ENCODE results near the gene ADH7.

ADH7 gene

DNA sequence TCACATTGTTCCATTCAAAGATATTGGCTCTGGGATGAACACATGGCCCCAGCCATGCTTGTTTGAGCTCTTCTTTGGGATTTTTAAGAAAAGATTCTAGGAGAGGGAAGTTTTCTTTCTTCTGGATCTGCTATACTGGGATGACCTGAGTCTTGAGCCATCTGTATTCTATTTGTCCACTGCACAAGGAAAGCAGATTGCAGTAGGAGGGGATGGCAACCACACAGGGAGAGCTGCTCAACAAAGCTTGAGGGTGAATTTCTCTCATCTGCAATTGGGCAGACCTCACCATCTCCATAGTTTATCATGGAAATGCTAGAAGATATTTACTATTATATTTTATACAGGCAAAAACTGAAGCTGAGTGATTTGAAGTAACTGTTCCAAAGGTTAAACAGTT is 34.3 kb downstream of the ADH7 start:
- Histone ChIP-seq H3K4me1 (ENCODE audit: control insufficient read depth in 1 of 2, insufficient read depth in 2 of 2, low read length in 2 of 2) (peaks cover 0 to 4% of the 10 kb centered on the region in 2 donors), H3K27me3 (ENCODE audit: low read depth, low read length) (no peaks in the 10 kb centered on the region), H3K27ac (ENCODE audit: low read length) (no peak overlapping the region), H3K9me3 (ENCODE audit: control insufficient read depth in 1 of 2, low read length in 2 of 2) (peaks cover 0 to 4% of the 10 kb centered on the region in 2 donors), H3K36me3 (ENCODE audit: control insufficient read depth in 1 of 2, insufficient read depth in 2 of 2, low read length in 2 of 2) (no peaks in the 10 kb centered on the region), H3K4me3 (ENCODE audit: low read depth in 1 of 2, low read length in 2 of 2) (no peak overlapping the region)

DNA sequence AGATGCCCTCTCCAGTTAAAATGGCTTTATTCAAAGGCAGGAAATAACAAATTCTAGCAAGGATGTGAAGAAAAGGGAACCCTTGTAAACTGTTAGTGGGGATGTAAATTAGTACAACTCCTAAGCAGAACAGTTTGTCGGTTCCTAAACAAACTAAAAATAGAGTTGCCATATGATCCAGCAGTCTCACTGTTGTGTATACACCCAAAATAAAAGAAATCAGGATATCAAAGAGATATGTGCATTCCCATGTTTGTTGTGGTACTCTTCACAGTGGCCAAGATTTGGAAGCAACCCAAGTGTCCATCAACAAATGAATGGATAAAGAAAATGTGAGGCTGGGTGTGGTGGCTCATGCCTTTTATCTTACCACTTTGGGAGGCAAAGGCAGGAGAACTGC is 36.1 kb downstream of the ADH7 start:
- no peaks in the 10 kb centered on the region for H3K36me3 ChIP-seq (ENCODE audit: control insufficient read depth in 1 of 2, insufficient read depth in 2 of 2, low read length in 2 of 2)
- peaks cover 0 to 4% of the 10 kb centered on the region in 2 donors for H3K9me3 ChIP-seq (ENCODE audit: control insufficient read depth in 1 of 2, low read length in 2 of 2)
- H3K27ac ChIP-seq (ENCODE audit: low read length) = no peak overlapping the region
- H3K4me1 ChIP-seq (ENCODE audit: control insufficient read depth in 1 of 2, insufficient read depth in 2 of 2, low read length in 2 of 2) = peaks cover 0 to 5% of the 10 kb centered on the region in 2 donors
- no peaks in the 10 kb centered on the region for H3K27me3 ChIP-seq (ENCODE audit: low read depth, low read length)
- H3K4me3 ChIP-seq (ENCODE audit: low read depth in 1 of 2, low read length in 2 of 2) = no peak overlapping the region

DNA sequence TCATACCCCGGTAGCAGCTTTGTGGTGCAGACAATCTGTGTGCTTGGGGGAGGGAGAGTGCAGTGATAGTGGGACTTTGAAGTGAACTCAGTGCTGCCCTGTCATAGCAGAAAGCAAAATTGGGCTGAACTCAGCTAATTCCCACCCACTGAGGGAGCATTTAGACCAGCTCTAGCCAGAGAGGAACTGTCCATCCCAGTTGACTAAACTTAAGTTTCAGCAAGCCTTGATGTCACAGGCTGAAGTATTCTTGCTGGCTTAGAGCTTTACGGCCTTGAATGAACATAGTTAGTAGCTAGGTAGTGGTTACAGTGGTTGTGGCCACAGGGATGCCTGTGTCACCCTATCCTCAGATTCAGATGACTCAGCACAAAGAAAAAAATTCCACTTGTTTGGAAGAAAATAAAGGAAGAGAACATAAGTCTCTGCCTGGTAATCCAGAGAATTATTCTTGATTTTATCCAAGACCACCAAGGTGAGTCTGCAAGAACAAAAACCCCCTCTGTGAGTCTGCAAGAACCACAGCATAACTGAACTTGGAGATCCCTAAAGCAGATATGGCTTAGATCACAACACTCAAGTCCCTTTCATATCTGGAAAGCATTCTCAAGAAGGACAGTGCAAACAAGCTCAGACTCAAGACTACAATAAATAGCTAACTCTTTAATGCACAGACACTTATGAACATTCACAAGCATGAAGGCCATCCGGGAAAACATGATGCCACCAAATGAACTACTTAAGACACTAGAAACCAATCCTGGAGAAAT is 39.4 kb downstream of the ADH7 start:
- H3K27me3 ChIP-seq (ENCODE audit: low read depth, low read length) = no peaks in the 10 kb centered on the region
- peak overlapping the region; percentile 46 for H3K27ac ChIP-seq (ENCODE audit: low read length)
- no peak overlapping the region for H3K4me3 ChIP-seq (ENCODE audit: low read depth in 1 of 2, low read length in 2 of 2)
- peaks cover 0 to 5% of the 10 kb centered on the region in 2 donors for H3K4me1 ChIP-seq (ENCODE audit: control insufficient read depth in 1 of 2, insufficient read depth in 2 of 2, low read length in 2 of 2)
- peaks cover 0 to 4% of the 10 kb centered on the region in 2 donors for H3K9me3 ChIP-seq (ENCODE audit: control insufficient read depth in 1 of 2, low read length in 2 of 2)
- no peaks in the 10 kb centered on the region for H3K36me3 ChIP-seq (ENCODE audit: control insufficient read depth in 1 of 2, insufficient read depth in 2 of 2, low read length in 2 of 2)

DNA sequence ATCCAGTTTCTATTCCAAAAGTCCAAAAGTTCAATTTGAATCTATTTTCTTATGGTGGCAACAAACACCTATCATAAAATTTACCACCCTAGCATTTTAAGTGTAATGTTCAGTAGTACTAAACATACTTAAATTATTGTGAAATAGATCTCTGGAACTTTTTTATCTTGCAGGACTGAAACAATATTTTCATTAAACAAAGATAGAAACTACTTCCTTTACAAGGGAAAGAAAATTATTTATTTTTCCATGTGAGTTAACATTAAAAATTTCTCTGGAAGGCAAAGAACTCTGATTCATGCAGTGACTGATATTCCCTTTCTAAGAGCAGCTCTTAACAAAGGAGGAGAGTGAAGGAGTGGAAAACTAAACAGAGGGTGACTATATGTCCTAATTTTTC is 40.2 kb downstream of the ADH7 start:
- Histone ChIP-seq H3K4me3 (ENCODE audit: low read depth in 1 of 2, low read length in 2 of 2) (no peak overlapping the region), H3K27ac (ENCODE audit: low read length) (no peak overlapping the region), H3K36me3 (ENCODE audit: control insufficient read depth in 1 of 2, insufficient read depth in 2 of 2, low read length in 2 of 2) (no peaks in the 10 kb centered on the region), H3K27me3 (ENCODE audit: low read depth, low read length) (no peaks in the 10 kb centered on the region), H3K4me1 (ENCODE audit: control insufficient read depth in 1 of 2, insufficient read depth in 2 of 2, low read length in 2 of 2) (peaks cover 0 to 5% of the 10 kb centered on the region in 2 donors), H3K9me3 (ENCODE audit: control insufficient read depth in 1 of 2, low read length in 2 of 2) (peaks cover 0 to 4% of the 10 kb centered on the region in 2 donors)

DNA sequence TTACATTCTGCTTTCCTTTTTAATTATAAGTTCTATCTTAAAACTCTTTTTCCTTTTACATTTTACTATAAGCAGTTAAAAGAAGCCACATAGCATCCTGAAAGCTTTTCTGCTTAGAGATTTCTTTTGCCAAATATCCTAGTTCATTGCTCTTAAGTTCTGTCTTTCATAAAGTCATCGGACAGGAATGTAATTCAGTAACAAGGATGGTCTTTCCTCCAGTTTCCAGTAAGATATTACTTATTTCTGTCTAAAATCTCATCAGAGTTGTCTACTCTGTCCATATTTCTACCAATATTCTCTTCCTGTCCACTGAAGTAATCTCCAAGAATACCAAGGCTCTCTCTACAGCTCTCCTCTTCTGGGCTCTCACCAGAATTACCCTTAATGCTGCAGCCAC is 45.1 kb downstream of the ADH7 start:
- H3K4me3 ChIP-seq (ENCODE audit: low read depth in 1 of 2, low read length in 2 of 2) = no peak overlapping the region
- no peaks in the 10 kb centered on the region for H3K27me3 ChIP-seq (ENCODE audit: low read depth, low read length)
- no peaks in the 10 kb centered on the region for H3K36me3 ChIP-seq (ENCODE audit: control insufficient read depth in 1 of 2, insufficient read depth in 2 of 2, low read length in 2 of 2)
- H3K27ac ChIP-seq (ENCODE audit: low read length) = no peak overlapping the region
- H3K4me1 ChIP-seq (ENCODE audit: control insufficient read depth in 1 of 2, insufficient read depth in 2 of 2, low read length in 2 of 2) = no peaks in the 10 kb centered on the region
- H3K9me3 ChIP-seq (ENCODE audit: control insufficient read depth in 1 of 2, low read length in 2 of 2) = peaks cover 0 to 4% of the 10 kb centered on the region in 2 donors

DNA sequence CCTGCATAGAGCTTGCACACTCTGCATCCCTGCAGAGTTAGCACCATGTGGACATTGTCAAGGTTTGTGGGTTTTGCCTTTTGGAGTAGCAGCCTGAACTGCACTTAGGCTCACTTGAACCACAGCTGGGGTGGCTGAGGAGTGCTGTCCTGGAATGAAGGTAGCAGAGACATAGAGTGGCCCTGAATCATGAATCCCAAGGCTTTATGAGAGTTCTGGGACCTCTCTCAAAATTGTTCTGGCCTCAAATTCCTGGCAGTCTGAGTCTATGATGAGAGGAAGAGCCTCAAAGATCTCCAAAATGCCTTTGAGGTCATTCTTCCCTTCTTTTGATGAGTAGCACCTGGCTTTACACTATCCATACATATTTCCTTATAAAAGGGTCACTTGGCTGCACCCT is 45.5 kb downstream of the ADH7 start:
- H3K27ac ChIP-seq (ENCODE audit: low read length) = no peak overlapping the region

DNA sequence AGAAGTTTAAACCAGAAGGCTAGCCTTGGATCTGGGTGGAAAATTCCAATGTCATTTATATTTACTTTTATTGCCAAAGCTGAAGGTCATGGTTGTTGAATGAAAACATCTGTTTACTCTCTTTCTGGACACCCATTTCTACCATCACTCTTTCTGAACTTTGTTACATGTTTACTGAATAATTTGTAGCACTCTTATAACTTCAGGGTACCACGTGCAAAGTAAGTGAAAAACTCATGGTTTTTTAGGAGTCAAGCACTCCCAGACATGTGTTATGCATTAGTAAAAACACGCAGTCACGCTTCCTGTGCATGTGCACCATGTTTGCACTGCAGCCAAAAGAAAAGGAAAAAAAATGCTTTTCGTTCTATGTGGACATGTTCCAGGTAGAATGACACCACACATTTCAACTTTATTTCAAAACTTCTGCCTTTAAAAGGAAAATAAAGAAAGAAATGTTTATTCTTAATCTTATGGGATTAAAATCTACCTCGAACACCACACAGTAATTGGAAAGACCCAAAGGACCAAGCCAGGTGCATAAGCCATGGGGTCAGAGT is 51.2 kb downstream of the ADH7 start:
- Histone ChIP-seq H3K27ac (ENCODE audit: low read length) (peak overlapping the region; percentile 69), H3K4me3 (ENCODE audit: low read depth in 1 of 2, low read length in 2 of 2) (no peak overlapping the region), H3K27me3 (ENCODE audit: low read depth, low read length) (no peaks in the 10 kb centered on the region), H3K4me1 (ENCODE audit: control insufficient read depth in 1 of 2, insufficient read depth in 2 of 2, low read length in 2 of 2) (no peaks in the 10 kb centered on the region), H3K9me3 (ENCODE audit: control insufficient read depth in 1 of 2, low read length in 2 of 2) (no peaks in the 10 kb centered on the region), H3K36me3 (ENCODE audit: control insufficient read depth in 1 of 2, insufficient read depth in 2 of 2, low read length in 2 of 2) (no peaks in the 10 kb centered on the region)

More for the DNA sequence above, 45.5 kb downstream of the ADH7 start:
- no peaks in the 10 kb centered on the region for H3K27me3 ChIP-seq (ENCODE audit: low read depth, low read length)
- H3K9me3 ChIP-seq (ENCODE audit: control insufficient read depth in 1 of 2, low read length in 2 of 2) = peaks cover 0 to 4% of the 10 kb centered on the region in 2 donors
- H3K4me3 ChIP-seq (ENCODE audit: low read depth in 1 of 2, low read length in 2 of 2) = peak overlapping the region in 1 of 2 donors; percentile 34
- no peaks in the 10 kb centered on the region for H3K36me3 ChIP-seq (ENCODE audit: control insufficient read depth in 1 of 2, insufficient read depth in 2 of 2, low read length in 2 of 2)
- H3K4me1 ChIP-seq (ENCODE audit: control insufficient read depth in 1 of 2, insufficient read depth in 2 of 2, low read length in 2 of 2) = no peaks in the 10 kb centered on the region

DNA sequence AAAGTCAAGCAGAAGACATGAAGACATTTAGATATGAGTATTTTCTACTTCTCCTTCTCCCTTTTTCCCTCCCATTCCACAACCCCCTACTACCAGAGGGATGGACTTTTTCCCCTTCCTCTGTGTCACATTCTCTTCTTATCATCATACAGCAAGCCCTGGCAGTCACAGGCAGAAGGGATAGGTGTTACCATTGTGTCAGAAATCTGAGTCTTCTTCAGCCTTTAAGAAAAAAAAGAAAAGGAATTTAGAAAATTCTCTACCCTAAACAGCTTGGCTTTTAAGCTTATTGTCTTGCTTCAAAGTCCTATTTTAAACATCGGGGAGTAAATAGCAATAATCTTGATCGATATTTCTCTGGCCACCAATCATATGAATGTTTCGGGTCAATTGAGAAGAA is 51.7 kb downstream of the ADH7 start:
- Histone ChIP-seq H3K4me1 (ENCODE audit: control insufficient read depth in 1 of 2, insufficient read depth in 2 of 2, low read length in 2 of 2) (no peaks in the 10 kb centered on the region), H3K4me3 (ENCODE audit: low read depth in 1 of 2, low read length in 2 of 2) (no peak overlapping the region)

DNA sequence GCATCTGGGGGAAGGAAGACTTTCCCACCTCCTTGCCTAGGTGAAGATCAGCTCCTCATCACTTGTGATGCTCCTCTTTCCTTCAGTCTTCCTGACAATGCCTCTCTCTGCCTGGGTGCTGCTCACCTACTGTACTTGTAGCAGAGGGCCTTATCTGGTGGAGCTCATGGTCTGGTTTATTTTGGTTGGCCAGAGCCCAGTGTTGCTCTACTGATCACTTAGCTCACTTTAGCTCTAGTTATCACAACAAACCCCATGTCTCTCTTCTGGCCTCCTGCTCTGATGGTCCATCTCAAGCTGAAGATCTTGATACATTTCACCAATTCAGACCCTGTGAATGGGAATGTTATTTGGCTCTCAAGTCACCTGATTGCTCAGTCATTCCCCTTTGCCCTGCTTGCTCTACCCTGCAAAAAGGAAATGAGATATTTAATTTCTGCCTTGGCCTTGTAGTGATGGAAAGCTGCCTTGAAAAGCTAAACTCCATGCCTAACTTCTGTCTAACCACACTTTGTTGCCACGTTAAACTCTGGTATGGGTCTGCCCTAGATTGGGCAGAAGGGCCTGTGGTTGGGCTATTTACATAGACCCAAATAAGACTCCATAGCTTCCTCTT is 52.3 kb downstream of the ADH7 start:
- no peaks in the 10 kb centered on the region for H3K4me1 ChIP-seq (ENCODE audit: control insufficient read depth in 1 of 2, insufficient read depth in 2 of 2, low read length in 2 of 2)
- no peaks in the 10 kb centered on the region for H3K27me3 ChIP-seq (ENCODE audit: low read depth, low read length)
- H3K27ac ChIP-seq (ENCODE audit: low read length) = peak overlapping the region; percentile 69
- H3K4me3 ChIP-seq (ENCODE audit: low read depth in 1 of 2, low read length in 2 of 2) = peak overlapping the region in 1 of 2 donors; percentile 6
- H3K36me3 ChIP-seq (ENCODE audit: control insufficient read depth in 1 of 2, insufficient read depth in 2 of 2, low read length in 2 of 2) = no peaks in the 10 kb centered on the region
- H3K9me3 ChIP-seq (ENCODE audit: control insufficient read depth in 1 of 2, low read length in 2 of 2) = no peaks in the 10 kb centered on the region

More for the DNA sequence above, 51.7 kb downstream of the ADH7 start:
- Histone ChIP-seq H3K9me3 (ENCODE audit: control insufficient read depth in 1 of 2, low read length in 2 of 2) (no peaks in the 10 kb centered on the region), H3K27ac (ENCODE audit: low read length) (peak overlapping the region; percentile 69), H3K36me3 (ENCODE audit: control insufficient read depth in 1 of 2, insufficient read depth in 2 of 2, low read length in 2 of 2) (no peaks in the 10 kb centered on the region), H3K27me3 (ENCODE audit: low read depth, low read length) (no peaks in the 10 kb centered on the region)

DNA sequence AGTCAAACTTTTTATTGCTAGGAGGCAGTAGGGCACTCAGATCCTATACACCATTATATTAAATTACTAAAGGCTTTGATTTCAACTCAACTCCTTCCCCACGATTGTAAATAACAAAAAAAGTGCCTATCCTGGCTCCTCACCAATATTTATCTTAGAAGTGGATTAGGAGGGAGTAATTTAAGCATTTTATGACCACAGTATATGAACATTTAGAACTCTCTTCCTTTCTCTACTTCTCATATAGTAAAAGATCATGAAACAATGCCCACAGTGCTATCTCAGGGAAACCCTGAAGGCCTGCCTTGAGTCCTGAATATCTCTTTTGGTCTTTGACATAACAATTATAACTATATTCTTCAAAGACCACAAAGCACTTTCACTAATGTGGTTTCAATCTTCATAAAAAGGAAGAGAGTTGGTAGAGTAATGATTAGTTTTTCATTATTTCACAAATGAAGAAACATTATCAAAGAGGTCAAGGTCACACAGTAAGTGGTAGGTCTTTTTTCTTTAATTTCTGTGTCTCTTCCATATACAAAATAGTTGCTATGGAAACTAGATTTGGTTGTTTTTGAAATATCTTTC is 53.5 kb downstream of the ADH7 start:
- Histone ChIP-seq H3K27me3 (ENCODE audit: low read depth, low read length) (no peaks in the 10 kb centered on the region), H3K27ac (ENCODE audit: low read length) (no peak overlapping the region), H3K4me1 (ENCODE audit: control insufficient read depth in 1 of 2, insufficient read depth in 2 of 2, low read length in 2 of 2) (no peaks in the 10 kb centered on the region), H3K9me3 (ENCODE audit: control insufficient read depth in 1 of 2, low read length in 2 of 2) (no peaks in the 10 kb centered on the region), H3K36me3 (ENCODE audit: control insufficient read depth in 1 of 2, insufficient read depth in 2 of 2, low read length in 2 of 2) (no peaks in the 10 kb centered on the region), H3K4me3 (ENCODE audit: low read depth in 1 of 2, low read length in 2 of 2) (no peak overlapping the region)

DNA sequence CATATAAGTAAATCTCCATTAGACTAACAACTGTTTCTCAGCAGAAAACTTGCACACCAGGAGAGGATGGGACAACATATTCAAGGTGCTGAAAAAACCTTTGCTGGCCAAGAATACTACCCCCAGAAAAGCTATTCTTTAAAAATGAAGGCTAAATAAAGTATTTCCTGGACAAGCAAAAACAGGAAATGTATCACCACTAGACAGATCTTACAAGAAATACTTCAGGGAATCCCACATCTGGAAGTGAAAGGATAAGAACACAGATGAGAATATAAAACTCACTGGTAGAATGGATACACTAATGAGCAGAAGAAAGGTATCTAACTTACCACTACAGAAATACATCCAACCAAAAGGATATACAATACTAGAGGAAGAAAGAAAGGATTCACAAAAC is 55.6 kb downstream of the ADH7 start:
- no peak overlapping the region for H3K27ac ChIP-seq (ENCODE audit: low read length)
- H3K4me1 ChIP-seq (ENCODE audit: control insufficient read depth in 1 of 2, insufficient read depth in 2 of 2, low read length in 2 of 2) = no peaks in the 10 kb centered on the region
- H3K9me3 ChIP-seq (ENCODE audit: control insufficient read depth in 1 of 2, low read length in 2 of 2) = no peaks in the 10 kb centered on the region
- no peaks in the 10 kb centered on the region for H3K27me3 ChIP-seq (ENCODE audit: low read depth, low read length)
- H3K4me3 ChIP-seq (ENCODE audit: low read depth in 1 of 2, low read length in 2 of 2) = no peak overlapping the region
- no peaks in the 10 kb centered on the region for H3K36me3 ChIP-seq (ENCODE audit: control insufficient read depth in 1 of 2, insufficient read depth in 2 of 2, low read length in 2 of 2)

Measured in muscle layer of duodenum (tissue), 2 donors.